Eye (tissue), 1 donor: ENCODE results near the gene HSF2BP.
"Not testable (repeated sequence)": the region's sequence is repeated elsewhere in the genome, so short reads cannot be mapped to it uniquely, and the experiment has no call there.

ENCODE experiments used
- DNase-seq: peaks from one replicate; pipeline ENCODE4 v3.0.0-alpha.2; 2015

The HSF2BP gene

GRCh38 chr21:43616861-43617260 is 42.4 kb downstream of the HSF2BP start:
- not testable (repeated sequence) for DNase-seq

GRCh38 chr21:43614839-43615238 is 44.4 kb downstream of the HSF2BP start:
- DNase-seq: no peak

GRCh38 chr21:43613755-43614638 is 45.3 kb downstream of the HSF2BP start:
- DNase-seq: no peak

GRCh38 chr21:43611598-43612369 is 47.5 kb downstream of the HSF2BP start:
- peak; percentile 77 for DNase-seq

- DNase-seq: peak; percentile 63
Measured at GRCh38 chr21:43609501-43610340, 49.6 kb downstream of the HSF2BP start.

DNA sequence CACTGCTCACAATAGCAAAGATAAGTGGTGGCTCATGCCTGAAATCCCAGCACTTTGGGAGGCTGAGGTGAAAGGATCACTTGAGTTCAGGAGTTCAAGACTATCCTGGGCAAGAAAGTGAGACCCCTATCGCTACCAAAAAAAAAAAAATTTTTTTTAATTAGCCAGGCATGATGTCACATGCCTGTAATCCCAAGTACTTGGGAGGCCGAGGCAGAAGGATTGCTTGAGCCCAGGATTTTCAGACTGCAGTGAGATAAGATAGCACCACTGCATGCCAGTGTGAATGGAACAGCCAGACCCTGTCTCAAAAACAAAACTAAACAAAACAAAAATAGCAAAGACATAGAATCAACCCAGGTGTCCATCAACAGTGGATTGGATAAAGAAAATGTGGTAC is 50.6 kb downstream of the HSF2BP start:
- no peak for DNase-seq

DNA sequence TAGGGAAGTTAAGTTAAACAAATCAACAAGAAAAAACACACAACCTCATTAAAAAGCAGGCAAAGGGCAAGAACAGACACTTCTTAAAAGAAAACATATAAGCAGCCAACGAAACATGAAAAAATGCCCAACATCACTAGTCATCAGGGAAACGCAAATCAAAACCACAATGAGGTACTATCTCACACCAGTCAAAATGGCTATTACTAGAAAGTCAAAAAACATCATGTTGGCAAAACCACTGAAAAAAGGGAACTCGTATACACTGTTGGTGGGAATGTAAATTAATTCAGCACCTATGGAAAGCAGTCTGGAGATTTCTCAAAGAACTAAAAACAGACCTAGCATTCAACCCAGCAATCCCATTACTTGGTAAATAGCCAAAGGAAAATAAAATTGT is 51.1 kb downstream of the HSF2BP start:
- no peak for DNase-seq

DNA sequence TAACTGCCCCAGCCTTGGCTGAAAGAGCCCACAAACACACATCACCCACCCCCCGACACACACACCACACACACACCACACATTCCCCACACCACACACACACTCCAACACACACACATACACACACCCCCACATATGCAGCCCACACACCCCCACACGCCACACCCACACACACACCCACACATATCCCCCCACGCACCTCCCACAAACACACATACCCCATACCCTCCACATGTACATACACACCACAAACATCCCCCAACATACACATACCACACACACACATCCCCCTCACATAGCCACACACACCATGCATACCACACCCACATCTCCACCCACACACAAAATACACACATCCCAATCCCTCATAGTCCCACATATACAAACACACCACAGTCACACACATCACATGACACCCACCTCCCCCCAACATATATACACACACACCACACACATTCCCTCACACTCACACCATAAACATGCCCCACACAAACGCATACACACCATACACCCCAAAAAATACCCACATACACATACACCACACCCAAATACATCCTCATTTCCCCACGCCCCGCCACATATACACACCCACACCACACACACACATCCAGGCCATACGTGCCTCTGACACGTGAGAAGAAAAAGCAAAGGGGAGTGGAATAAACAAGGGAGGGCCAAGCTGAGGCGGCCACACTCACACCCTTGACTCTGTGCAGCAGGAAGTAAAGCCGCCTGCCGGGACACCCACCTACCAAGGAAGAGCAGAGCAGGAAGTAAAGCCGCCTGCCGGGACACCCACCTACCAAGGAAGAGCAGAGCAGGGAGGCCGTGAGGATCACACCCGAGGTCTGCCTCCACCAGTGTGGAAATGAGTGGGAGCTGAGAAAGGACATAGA is 53.7 kb downstream of the HSF2BP start:
- DNase-seq: no peak

DNA sequence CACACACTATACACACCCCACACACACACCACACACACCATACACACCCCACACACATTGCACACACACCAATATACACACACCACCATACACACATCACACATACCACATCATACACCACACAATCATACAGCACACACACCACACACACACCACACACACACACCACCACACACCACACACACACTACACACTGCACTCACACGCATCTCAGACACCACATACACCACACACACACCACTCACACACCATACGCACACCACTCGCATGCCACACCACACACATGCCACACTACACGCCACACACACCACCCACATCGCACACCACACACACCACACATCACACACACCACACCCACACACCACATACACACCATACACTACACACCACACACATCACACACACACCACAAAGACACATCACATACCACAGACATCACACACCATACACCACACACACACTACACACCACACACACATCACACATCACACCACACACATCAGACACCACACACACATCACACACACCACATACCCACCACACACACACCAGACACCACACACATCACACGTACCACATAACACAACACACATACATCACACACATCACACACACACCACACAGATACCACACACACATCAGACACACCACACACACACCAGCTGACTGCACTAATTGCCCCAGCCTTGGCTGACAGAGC is 54.6 kb downstream of the HSF2BP start:
- no peak for DNase-seq

DNA sequence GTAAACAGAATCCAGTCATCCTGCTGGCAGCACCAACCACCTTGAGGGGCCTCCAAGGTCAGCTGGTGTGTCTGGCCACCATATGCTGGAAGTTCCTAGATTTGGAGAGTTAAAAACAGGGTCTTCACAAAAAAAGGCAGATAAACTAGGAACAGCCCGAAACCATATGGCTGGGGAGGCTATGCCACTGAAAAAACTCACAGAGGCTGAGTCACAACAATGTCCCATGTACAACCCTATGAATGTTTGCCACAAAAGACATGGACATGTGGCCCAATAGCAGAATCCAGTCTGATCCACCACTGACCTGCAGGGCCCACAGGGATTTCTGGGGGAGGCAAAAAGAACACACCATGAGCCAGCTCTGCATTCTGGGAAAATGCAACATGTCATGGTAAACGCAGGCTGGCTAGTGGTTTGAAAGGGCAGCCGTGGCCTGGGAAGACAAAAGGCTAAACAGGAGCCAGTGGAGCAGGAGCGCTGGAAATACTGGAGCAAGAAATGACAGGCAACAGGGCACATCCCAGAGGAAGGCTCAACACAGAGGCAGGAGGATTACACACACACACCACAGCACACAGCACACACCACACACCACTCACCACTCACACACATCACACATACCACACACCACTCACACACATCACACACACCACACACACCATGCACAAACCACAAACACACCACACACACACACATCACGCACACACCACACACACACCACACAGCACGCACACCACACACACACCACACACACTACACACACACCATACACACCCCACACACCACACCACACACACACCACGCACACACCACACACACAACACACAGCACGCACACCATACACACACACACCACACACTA is 55.4 kb downstream of the HSF2BP start:
- DNase-seq: peak; percentile 55

GRCh38 chr21:43603233-43603626 is 56.1 kb downstream of the HSF2BP start:
- DNase-seq: peak; percentile 33

DNA sequence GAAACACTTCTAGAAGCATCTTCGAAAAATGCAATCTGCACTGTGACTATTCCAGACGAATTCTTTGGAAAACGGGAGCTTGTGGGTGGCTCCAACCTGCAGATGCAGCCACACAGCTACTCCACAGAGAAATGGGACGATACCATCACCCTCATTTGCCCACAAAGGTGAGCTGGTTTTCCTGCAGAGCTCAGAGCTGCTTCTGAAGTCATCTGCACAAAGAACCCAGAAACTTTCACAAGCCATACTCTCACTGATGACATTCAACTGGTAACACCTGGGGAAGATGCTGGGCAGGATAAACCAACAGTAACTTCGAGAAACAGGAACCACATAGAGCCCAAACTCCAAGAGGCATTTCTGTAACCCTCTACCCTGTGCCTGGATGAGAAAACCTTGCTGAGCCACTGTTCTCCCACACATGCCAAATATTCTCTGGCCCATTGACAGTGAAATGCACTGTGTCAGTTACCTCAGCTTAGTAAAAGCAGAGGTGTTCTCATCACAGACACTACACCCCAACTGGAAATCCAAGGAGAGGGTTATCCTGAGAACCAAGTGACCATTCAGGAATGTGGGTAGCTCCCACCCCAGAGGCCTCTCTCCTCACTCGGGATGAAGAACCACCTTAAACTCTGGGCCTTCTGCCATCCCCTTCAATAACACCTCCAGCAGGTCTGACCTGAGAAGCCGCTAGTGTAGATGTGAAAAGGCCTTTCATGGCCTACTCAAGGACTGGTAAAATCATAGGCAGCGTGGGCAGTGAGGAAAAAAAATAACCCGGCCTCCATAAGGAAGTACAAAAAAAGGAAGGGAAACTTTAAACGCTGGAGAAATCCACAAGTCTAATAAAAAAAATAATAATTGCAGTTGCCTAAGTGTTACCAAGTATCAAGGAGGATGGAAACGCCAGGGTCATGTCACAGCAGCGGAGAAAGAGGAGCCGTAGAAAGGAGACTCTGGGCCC is 56.7 kb downstream of the HSF2BP start:
- DNase-seq: no peak

- peak; percentile 35 for DNase-seq
Measured at GRCh38 chr21:43600642-43601402, 58.5 kb downstream of the HSF2BP start.

GRCh38 chr21:43599728-43600127 is 59.6 kb downstream of the HSF2BP start:
- no peak for DNase-seq

- DNase-seq: no peak
Measured at GRCh38 chr21:43598416-43599120, 60.7 kb downstream of the HSF2BP start.

GRCh38 chr21:43597540-43598250 is 61.6 kb downstream of the HSF2BP start:
- DNase-seq: no peak

- DNase-seq: no peak
Measured at GRCh38 chr21:43597052-43597451, 62.2 kb downstream of the HSF2BP start.
